ENCODE results near the gene ABI1.

Gene ABI1

GRCh38 chr10:26832960-26833359 lies 27.8 kb downstream of the ABI1 start:
- peaks cover 26% of the 10 kb centered on the region for H3K36me3 Mint-ChIP-seq (ENCODE audit: low read depth)
- H3K4me3 Mint-ChIP-seq, result no peak overlapping the region
- peaks cover 15% of the 10 kb centered on the region for H3K9me3 Mint-ChIP-seq

DNA sequence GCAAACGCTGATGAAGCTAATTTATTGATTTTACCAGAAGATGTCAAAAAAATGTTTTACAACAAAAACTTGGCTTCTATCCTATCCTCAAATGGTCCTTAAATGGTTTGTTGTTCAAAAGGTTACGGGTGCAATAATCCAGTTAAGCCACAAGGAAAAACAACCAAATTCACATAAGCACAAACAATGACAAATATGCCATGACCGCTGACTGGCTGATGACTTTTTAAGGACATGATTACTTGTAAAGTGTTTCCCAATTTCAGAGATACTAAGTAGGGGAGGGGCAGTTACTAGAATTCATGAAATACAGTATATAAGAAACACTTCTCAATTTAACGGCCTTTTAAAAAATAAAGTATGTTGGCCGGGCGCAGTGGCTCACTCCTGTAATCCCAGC lies 28.8 kb downstream of the ABI1 start:
- Mint-ChIP-seq H3K4me1 (no peaks in the 10 kb centered on the region), H3K27ac (no peak overlapping the region), H3K4me3 (no peak overlapping the region), H3K36me3 (ENCODE audit: low read depth) (peaks cover 29% of the 10 kb centered on the region), H3K9me3 (peaks cover 15% of the 10 kb centered on the region), H3K27me3 (ENCODE audit: low read depth) (no peaks in the 10 kb centered on the region)
- TF ChIP-seq CTCF (IDR thresholded peaks at IDR 0.05; ENCODE audit: unreplicated experiment in 3 of 3), result no peak

More at GRCh38 chr10:26832960-26833359, 27.8 kb downstream of the ABI1 start:
- TF ChIP-seq CTCF (IDR thresholded peaks at IDR 0.05; ENCODE audit: unreplicated experiment in 3 of 3), result no peak
- H3K27ac Mint-ChIP-seq, result no peak overlapping the region
- H3K4me1 Mint-ChIP-seq, result no peaks in the 10 kb centered on the region
- no peaks in the 10 kb centered on the region for H3K27me3 Mint-ChIP-seq (ENCODE audit: low read depth)

- Mint-ChIP-seq H3K4me1 (no peaks in the 10 kb centered on the region), H3K27ac (no peak overlapping the region)
Measured at GRCh38 chr10:26829810-26830515, 30.8 kb downstream of the ABI1 start.

DNA sequence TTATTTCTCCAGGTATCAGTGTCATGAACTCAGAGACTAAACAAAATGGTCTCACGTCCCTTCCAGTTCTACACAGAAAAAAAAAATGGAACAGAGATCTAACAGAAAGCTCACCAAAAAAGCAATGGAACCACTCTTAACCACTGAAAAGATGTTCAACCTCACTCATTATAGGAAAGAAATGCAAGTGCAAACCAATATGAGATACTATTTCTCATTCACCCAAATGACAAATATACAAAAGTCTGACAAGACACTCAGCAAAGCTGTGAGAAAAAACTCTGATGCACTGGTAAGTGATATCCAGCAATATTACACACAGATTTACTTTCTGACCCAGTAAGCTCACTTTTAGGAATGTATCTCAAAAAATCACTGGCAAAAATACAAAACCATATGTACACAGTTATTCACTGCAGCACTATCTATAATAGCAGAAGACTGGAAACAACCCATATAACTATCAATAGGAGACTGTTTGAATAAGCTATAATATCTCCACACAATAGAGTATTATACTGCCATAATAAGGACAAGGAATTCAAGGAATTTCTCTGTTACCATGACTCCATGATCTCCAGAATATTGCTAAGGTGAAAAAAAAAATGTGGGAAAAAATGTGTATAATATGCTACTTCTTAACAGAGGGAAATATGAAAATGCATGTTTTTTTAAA lies 36.6 kb downstream of the ABI1 start:
- H3K36me3 Mint-ChIP-seq (ENCODE audit: low read depth), result peaks cover 34% of the 10 kb centered on the region
- H3K4me1 Mint-ChIP-seq, result no peaks in the 10 kb centered on the region
- H3K27ac Mint-ChIP-seq, result no peak overlapping the region
- TF ChIP-seq CTCF (IDR thresholded peaks at IDR 0.05; ENCODE audit: unreplicated experiment in 3 of 3), result no peak
- peaks cover 3% of the 10 kb centered on the region for H3K9me3 Mint-ChIP-seq
- H3K4me3 Mint-ChIP-seq, result no peak overlapping the region
- H3K27me3 Mint-ChIP-seq (ENCODE audit: low read depth), result no peaks in the 10 kb centered on the region

More at GRCh38 chr10:26829810-26830515, 30.8 kb downstream of the ABI1 start:
- no peak for TF ChIP-seq CTCF (IDR thresholded peaks at IDR 0.05; ENCODE audit: unreplicated experiment in 3 of 3)
- Mint-ChIP-seq H3K4me3 (no peak overlapping the region), H3K27me3 (ENCODE audit: low read depth) (no peaks in the 10 kb centered on the region), H3K9me3 (peaks cover 18% of the 10 kb centered on the region), H3K36me3 (ENCODE audit: low read depth) (peaks cover 30% of the 10 kb centered on the region)

GRCh38 chr10:26821699-26822570 lies 38.8 kb downstream of the ABI1 start:
- no peaks in the 10 kb centered on the region for H3K27me3 Mint-ChIP-seq (ENCODE audit: low read depth)
- no peak overlapping the region for H3K4me3 Mint-ChIP-seq
- no peak for TF ChIP-seq CTCF (IDR thresholded peaks at IDR 0.05; ENCODE audit: unreplicated experiment in 3 of 3)
- peaks cover 30% of the 10 kb centered on the region for H3K36me3 Mint-ChIP-seq (ENCODE audit: low read depth)
- H3K4me1 Mint-ChIP-seq, result no peaks in the 10 kb centered on the region
- H3K9me3 Mint-ChIP-seq, result peaks cover 3% of the 10 kb centered on the region
- H3K27ac Mint-ChIP-seq, result no peak overlapping the region
